HG03521 (cell line): ENCODE measurements around the gene NPHP3.

ENCODE experiments used
- ATAC-seq: cut with Tn5 transposase; IDR thresholded peaks from one replicate; pipeline ENCODE4 v1.9.1; 2021; ENCODE audit warnings: mild to moderate bottlenecking, moderate library complexity; ENCODE audit not compliant: unreplicated experiment

NPHP3 gene

DNA sequence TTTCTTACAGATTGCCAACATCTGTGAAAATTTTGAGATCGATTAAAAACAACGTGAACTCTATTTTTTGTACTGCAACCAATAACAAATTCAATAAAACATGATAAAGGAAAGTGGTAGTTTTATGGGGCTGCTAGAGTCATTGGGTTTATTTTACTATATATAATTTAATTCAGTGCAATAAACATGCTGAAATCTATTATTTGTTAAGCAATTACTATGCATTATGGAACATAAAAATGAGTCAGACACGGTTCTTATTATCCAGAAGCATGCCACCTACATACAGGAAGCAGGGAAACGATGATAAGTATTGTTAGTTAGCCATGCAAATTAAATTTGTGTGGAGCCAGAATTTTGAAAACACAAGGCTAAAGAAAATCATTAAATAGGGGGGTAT, 27.2 kb downstream of the NPHP3 start:
- ATAC-seq = no peak

DNA sequence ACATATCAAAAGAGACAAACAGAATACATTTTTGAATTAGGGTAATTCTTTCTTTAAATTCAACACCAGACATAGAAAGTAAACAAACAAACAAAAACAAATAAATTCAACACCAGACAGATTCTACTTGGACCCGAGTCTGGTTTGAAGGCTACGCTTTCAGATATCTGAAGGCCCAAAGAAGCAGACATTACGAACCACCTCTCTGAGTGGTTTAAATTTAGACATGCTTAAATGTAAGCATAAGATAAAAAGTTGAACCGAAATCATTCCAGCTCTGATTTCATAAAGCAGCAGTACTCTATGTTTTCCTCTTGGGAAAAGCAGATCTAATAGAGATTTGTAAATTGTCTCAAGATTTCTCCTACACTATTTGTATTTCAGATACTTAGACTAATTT, 32.2 kb downstream of the NPHP3 start:
- no peak for ATAC-seq

DNA sequence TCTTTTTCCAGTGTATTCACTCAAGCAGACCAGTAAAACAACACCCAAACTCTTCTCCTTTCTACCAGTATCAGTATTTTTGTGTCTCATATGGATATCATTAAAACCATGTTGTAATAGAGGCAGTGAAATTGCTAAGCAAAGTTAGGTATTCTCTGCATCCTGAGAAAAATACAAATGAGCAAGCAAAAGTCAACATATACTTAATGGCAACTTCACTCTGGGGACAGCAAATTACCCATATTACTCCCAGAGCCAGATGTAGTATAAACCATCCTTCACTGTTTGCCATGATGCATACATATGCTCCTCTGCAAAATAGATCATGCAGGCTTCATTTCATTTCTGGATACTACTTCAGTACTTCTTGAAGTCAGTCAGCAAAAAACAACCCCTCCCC, 40.0 kb downstream of the NPHP3 start:
- no peak for ATAC-seq

DNA sequence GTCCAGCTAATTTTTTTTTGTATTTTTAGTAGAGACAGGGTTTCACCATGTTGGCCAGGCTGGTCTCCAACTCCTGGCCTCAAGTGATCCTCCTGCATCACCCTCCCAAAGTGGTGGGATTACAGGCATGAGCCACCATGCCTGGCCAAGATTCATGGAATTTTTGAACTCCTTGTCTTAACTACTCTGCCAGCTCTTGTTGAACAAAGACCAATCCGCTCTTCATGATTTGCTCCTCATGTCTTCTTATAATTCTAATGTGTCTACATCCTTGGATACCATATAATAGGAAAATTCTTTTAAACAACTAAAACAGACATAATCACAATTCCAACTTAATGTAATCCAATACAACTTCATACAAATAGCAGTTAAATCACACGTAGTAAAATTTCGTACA, 40.8 kb downstream of the NPHP3 start:
- no peak for ATAC-seq

DNA sequence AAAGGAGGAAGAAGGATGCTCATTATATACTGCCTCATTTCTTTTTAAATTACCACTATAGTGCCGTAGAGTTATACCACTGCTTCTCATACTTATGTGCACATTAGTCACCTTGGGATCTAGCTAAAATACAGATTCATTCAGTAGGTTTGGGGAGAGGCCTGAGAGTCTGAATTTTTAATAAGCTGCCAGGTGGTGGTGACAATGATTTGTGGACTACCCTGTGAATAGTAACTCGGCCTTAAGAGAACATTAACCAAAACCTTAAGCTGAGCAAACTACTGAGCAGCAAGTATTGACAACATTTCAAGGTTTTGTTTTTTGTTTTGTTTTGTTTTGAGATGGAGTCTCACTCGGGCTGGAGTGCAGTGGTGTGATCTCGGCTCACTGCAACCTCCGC, 42.3 kb downstream of the NPHP3 start:
- ATAC-seq = no peak

DNA sequence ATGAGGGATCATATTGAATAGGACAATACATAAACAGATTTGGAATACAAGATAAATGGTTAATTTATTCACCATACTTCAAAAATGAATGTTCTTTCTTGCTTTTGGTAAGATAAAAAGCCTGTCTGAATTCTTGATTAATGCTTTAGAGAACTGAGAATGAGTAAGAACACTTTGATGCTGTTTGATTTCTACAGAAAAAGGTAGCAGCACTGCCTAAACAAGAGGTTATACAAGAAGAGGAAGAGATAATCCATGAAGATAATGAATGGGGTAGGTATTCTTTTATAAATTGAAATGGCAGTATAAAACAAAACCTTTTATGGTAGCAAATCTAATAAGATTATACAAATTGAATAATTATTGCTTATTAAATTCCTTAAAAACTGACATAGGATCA, 46.8 kb downstream of the NPHP3 start:
- no peak for ATAC-seq

DNA sequence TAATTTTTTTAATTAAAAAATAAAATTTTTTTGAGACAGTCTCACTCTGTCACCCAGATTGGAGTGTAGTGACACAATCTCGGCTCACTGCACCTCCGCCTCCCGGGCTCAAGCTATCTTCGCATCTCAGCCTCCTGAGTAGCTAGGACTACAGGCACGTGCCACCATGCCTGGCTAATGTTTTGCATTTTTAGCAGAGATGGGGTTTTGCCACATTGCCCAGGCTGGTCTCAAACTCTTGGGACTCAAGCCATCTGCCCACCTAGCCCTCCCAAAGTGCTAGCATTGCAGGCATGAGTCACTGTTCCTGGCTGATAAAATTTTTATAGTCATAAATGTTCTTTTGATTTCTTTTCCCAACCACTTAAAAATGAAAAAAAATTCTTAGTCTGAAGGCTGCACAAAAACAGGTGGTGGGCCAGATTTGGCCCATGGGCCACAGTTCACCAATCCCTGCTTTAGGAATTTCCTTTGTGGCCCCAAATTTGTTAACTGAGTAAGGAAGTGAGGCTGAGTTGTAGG, 52.9 kb downstream of the NPHP3 start:
- ATAC-seq = no peak

DNA sequence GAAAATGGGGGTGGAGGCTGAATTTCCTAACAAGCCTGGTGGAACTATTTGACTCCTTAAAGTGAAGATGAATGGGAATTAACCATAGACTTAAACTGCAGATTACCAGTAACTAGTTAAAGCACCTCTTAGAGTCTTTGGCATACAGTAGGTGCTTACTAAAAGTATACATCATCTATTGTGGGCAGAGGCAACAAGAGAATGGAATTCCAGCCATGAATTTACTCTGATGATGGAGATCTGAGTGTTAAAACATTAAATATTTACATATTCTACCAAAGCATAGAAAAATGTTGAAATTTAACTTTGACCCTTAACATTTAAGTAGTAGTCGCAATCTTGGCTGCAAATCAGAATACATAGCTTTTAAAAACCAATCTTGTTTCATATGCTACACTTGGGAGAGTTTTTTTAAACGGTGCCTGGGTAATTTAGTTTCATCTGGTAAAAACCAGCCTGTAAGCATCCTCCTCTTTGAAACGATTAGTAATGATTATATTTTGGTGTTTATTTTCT, 56.9 kb downstream of the NPHP3 start:
- ATAC-seq = no peak

DNA sequence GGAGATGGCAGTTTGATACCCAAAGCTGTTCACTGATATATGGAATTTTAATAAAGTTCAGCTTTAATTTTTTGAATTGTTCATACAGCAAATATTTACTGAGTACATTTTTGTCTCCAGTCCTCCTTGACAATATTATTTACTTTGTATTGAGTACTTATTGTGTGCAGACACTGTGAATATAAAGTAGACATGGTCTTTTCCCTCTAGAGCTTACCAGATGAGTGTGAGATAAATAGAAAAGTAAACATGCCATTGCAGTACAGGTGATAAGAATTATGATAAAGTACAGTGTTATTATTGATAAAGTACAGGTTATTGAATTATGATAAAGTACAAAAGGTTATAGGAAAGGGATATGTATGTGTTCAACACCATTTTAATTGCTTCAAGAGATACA, 60.0 kb downstream of the NPHP3 start:
- ATAC-seq = no peak

DNA sequence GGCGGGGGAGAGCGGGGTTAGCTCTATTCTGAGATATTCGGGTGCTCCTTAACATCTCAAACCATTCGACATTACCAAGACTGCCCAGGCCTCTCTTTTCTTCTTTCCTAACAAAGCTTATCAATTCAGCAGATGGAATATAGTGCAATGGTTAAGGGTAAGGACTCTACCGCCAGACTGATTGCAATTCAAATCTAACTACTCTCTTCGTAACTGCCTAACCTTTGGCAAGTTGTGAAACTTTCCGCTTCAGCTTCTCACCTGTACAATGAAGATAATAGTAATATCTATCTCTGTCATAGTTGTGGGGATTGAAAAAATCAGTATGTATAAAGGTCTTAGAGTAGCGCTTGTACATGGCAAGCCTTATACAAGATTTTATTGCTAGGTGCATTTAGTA, 61.1 kb downstream of the NPHP3 start:
- no peak for ATAC-seq

DNA sequence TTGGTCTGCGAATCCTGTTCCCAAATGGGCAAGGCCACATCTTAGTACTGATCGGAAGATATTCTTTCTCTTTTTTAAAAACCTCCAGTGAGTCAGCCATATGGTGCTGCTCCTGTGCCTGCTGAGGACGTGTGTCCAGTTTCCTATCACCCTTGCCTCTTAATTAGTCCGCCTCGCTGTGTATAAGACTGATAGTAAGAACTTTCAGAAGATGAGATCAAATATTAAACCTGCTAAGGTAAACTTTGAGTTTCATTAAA, 61.5 kb downstream of the NPHP3 start:
- ATAC-seq = peak; percentile 3

DNA sequence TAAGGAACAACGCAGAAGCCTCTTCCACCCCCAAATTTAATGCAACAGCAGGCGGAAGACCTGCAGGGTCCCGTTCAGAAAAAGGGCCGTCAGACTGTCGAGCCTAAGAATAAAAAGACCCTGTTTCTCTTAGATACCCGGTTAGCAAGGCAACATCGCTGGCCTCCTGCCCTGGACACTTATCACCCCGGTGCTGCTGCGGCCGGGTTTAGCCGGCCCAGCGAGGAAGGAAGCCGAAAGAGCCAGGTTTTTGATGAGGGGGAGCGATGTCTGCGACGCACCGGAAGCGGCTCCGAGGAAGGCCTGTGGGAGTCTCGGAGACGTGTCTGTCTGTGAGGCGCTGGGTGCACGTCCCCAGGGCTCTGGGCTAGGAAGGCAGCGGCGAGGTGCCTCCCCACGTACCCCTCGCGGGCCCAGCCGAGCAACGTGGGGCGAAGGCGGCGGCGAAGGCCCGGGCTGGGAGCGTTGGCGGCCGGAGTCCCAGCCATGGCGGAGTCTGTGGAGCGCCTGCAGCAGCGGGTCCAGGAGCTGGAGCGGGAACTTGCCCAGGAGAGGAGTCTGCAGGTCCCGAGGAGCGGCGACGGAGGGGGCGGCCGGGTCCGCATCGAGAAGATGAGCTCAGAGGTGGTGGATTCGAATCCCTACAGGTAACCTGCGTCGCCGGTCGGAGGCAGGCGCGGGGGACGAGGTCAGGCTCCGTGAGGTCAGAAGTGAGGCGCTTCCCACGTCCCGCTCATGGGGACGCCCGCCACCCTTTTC, 62.0 kb downstream of the NPHP3 start, which contains the start of gene UBA5:
UBA5 (plus strand) TSS at position 278 of the 759 bp plus-strand sequence; CDS start at position 487, 209 bp downstream.
- peak; percentile 63 for ATAC-seq

DNA sequence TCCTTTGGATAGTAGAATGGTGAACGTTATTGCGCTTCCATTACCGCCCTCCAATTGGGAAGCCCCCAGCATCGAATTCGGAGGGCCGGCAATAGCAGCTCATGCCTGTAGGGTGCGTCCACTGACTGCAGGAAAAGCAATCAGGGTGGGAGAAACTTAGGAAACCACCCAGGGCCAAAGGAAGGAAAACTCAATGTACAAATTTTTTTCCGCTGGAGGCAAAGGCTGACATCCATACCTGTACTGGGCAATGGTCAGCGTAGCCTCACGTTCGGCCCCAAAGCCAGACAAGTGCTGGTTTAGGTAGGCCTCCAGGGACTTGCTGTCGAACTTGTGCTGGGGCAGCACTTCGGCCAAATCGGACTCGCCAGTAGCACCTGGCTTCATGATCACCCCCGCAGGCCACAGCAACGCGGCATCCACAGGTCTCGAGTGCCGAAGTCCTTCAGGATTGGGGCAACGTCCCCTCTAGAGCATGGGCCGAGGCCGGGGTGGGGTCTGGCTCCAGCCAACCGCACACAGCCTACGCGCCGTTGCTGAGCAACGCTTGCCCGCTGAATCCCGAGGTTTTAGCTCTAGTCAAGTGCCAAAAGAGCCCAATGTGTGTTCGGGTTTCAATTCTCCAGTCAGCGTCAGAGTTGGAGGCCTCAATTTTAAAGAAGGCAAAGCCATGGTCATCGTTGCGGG, 62.7 kb downstream of the NPHP3 start, which contains the start of gene ACAD11:
ACAD11 (minus strand) TSS at position 445 of the 687 bp plus-strand sequence; CDS start at position 387, 58 bp downstream.
- ATAC-seq = peak; percentile 53

DNA sequence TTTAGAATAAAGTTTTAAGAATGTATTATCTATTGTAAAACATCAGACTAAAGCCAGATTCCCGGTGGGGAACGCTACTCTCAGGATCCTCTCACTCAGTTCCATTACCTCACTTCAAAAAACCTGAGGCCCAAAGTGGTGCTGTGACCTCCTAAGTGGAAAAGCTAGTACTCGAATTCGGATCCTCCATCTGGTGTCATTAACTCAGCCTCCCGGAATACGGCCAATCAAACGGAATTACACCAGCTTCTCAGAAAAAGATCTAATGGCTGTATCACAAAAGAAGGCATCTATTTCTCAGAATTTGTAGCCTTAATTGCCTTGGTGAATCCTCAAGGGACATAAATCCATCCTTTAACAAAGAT, 63.2 kb downstream of the NPHP3 start:
- ATAC-seq = no peak

DNA sequence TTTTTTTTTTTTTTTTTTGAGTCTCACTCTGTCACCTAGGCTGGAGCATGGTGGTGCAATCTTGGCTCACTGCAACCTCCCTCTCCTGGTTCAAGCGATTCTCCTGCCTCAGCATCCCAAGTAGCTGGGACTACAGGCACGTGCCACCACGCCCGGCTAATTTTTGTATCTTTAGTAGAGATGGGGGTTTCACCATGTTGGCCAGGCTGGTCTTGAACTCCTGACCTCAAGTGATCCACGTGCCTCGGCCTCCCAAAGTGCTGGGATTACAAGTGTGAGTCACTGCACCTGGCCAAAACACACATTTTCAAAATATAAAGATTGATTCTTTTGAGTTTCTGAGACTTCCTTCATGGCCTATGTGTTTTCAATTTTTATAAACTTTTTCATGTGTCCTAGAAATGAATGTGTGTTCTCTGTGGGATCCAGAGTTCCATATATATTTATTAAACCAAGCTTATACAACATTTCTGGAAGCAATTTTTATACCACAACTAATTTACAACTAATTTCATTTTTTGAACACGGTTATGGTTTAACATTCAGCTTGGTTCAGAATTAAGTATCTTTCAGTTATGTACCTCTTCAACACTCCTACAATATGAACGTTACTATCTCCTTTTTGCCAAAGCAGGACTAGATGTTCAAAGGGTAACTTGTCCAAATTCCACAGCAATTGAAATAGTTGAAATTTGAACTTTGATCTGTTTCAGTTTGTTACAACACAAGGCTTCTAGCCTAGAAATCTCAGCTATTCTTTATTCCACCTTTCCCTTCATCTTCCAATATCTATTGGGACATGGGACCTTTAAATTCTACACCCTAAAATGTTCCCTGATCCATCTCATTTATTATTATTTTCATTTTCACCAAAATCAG, 64.1 kb downstream of the NPHP3 start:
- ATAC-seq = no peak

DNA sequence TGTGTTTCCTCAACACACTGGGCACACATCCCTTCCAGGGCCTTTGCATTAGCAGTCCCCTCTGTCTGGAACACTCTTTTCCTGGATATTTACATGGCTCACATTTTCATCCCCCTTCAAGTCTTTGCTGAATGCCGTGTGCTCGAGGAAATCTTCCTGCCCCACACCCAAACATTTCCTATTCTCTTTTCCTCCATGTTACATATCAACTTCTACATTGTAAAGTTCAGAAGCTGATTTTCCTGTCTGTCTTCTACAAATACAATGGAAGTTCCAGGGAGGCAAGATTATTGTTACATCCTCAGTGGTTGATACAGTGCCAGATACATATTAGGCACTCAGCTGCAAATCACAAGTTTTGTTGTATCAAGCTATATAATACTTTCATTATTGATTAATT, 66.7 kb downstream of the NPHP3 start:
- no peak for ATAC-seq

DNA sequence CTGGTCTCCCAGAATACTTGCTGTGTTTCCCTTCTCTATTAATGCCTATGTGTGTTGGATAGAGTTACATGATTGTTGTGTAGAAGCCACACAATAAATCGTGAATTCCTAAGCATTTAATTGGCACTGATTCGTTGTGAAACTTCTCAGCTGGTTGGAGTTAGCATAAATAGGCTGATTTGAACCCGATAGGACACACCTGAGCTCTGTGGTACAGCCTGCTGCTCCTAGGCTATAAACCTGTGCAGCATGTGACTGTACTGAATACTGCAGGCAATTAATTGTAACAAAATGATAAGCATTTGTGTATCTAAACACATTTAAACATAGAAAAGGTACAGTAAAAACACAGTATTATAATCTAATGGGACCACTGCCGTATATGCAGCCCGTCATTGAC, 67.5 kb downstream of the NPHP3 start:
- ATAC-seq = no peak

DNA sequence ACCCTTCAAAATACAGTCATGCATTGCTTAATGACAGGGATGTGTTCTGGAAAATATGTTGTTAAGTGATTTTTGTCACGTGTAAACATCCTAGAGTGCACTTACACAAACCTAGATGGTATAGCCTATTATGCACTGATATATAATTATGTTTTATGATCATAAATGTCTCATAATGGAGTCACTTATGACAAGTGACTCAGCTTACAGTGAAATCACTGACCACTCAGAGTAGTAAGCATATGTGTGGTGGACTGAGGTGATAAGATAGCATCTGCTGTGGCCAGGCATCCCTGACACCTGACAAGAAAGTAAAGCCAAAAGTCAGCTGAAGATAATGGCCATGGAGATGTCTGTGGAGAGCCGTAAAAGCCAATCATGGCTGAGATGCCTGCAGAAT, 68.0 kb downstream of the NPHP3 start:
- ATAC-seq = no peak

DNA sequence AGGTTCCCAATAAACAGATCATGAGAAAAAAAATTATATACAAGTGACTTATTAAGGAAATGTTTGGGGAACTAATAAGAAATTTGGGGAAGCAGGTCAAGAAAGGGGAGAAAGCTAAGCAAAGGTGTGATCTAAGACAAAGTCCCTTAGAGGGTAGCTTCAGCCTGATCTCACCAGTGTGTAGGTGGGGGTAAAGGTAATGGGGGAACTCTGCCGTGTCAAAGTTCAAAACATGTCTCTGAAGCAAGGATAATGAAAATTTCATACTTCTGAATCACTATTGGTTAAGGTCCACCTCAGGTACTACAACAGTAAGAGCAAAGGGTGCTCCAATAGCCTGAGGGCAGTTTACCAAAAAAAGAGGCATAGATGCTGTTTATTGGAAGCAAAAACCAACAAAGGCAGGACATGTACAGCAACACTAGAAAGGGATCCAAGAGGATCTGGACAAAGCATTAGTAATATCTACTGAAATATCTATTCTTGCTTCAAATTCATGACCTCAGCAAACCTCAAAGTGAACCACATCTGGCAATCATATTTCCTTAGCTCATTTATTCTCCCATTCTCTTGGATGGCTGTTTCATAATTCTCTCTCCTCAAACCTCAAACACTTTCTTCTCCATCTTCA, 69.5 kb downstream of the NPHP3 start:
- no peak for ATAC-seq

DNA sequence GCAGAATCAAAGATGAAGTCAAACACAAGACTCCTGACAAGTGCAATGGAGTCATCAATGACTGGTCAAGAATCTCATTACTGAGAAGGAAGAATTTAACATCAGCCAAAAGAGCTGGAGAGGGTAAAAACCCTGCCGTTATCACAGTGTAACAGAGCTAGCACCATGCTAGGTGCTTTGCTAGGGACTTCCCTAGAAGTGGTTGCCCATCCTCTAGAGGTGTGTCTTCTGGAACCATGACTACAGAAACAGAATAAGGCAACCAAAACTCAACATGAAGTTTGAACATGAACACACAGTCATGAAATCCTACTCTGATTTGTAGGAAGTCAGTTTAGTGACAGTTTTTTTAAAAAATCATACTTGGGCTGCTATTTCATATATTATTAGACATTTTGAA, 72.1 kb downstream of the NPHP3 start:
- no peak for ATAC-seq

DNA sequence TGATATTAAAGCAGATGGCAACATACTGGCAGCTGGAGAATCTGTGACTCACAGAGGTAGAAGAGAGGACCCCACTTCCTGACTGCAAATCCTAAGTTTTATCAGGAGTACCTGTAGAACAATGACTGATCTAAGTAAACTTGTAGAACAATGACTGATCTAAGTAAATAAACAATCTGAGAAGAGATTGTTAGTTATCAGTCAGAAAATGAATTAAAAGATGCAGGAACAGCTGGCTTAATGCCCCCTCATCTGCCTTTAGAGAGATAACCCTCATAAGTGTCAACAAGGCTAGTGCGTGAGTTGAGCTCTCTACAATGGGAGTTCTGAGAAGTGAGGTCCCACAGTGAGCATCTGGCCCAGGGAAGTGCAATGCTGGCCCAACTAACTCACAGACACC, 77.2 kb downstream of the NPHP3 start:
- ATAC-seq = no peak
